SKM-1 (cell line): Measurements from ENCODE around the gene TEX261.

Source experiments
- DNase-seq: peaks from one replicate; lab custom pipeline; 2025; ENCODE audit not compliant: unreplicated experiment; lab: John Stamatoyannopoulos, UW

Gene TEX261

GRCh38 chr2:70982971-70983370 is 11.7 kb downstream of the TEX261 start:
- DNase-seq = no peak

- no peak for DNase-seq
Observed at GRCh38 chr2:70981866-70982810, 12.5 kb downstream of the TEX261 start.

GRCh38 chr2:70981421-70981820 is 13.3 kb downstream of the TEX261 start:
- no peak for DNase-seq

DNA sequence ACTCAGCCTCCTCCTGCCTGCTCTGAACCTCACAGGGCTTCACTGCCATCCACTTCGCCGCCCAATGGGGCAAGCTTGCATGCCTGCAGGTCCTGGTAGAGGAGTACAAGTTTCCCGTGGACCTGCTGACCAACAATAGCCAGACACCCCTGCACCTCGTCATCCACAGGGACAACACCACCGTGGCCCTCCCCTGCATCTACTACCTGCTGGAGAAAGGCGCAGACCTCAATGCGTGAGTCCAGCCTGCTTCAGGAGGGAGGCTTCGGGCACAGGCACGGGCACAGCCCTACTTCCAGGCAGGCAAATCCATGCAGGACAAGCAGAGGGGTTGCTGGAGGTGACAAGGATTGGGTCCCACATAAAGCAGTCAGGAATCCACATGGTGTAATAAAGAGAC is 15.0 kb downstream of the TEX261 start:
- DNase-seq = no peak

DNA sequence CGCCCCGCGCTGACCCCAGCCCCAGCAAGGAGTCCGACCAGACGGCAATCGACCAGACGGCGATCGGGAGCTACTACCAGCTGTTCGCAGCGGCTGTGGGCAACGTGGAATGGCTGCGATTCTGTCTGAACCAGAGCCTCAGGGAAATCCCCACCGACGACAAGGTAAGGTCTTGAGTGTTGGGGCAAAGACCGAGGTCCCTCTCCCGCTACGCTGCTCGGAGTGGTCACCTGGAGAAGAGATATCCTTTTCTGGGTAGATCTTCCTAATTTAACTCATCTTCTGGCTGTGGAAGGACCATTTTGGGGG is 15.5 kb downstream of the TEX261 start:
- DNase-seq = no peak

DNA sequence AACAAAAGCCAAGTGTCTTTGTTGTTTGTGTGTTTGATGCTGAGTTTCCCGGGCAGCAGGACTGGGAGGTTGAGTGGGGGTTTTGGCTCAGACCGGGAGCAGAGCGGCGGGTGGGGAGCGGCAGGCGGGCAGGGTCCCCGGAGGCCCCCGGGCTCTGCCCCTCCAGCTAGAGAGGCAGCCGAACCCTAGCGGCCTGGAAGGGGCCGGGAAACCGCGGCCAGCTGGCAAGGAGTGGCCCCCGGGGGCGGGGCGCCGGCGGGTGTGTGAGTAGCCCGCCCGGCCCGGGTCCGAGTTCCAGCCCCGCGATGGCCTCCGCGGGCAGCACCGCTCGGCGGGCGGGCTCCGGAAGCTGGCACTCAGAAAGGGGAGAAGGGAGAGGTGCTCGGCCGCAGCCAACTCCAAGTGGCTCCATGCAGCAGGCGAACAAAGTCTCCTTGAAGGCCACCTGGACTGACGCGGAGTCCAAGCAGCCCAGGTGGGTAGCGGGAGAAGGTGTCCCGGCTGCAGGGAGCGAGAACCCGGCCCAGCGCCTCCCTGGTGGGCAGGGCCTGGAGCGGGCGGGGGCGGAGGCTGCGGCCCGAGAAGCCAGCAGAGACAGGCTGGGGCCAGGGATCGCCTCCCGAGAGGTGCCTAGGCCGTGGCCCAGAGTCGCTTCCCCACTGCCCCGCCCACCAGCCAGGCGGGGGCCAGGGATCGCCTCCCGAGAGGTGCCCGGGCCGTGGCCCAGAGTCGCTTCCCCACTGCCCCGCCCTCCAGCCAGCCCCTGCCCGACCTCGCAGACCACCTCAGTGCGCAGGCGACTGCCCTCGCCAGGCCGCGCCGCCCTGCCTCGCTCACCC is 16.1 kb downstream of the TEX261 start, which contains the start of gene ANKRD53:
Gene ANKRD53, plus strand, starts transcription at position 290 of the 839 bp plus-strand sequence. Its CDS starts 16 bp downstream, at position 306.
- no peak for DNase-seq

- DNase-seq = no peak
Observed at GRCh38 chr2:70977605-70978205, 17.0 kb downstream of the TEX261 start.

GRCh38 chr2:70975237-70975636 is 19.4 kb downstream of the TEX261 start:
- DNase-seq = no peak

- DNase-seq = no peak
Observed at GRCh38 chr2:70974592-70974991, 20.1 kb downstream of the TEX261 start.

DNA sequence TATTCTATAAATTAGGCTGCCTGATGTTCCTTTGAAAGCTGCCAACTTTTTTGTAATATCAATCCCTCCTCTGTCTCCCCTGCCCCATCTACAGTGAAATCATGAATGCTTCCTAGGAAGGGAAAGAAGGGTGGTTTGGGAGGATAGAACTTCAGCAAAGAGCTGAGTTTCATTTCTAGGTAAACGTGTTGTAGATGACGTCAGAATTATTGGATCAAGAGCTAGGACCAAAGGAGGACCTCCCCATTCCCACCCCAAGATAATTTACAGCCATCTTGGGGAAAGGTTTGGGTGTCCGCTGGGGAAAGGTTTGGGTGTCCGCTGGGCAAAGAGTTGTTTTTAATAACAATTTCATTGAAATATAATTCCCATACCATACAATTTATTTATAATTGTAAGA is 27.5 kb downstream of the TEX261 start:
- DNase-seq = no peak

GRCh38 chr2:70966681-70967080 is 28.0 kb downstream of the TEX261 start:
- DNase-seq = no peak

GRCh38 chr2:70965506-70965905 is 29.2 kb downstream of the TEX261 start:
- DNase-seq = no peak

DNA sequence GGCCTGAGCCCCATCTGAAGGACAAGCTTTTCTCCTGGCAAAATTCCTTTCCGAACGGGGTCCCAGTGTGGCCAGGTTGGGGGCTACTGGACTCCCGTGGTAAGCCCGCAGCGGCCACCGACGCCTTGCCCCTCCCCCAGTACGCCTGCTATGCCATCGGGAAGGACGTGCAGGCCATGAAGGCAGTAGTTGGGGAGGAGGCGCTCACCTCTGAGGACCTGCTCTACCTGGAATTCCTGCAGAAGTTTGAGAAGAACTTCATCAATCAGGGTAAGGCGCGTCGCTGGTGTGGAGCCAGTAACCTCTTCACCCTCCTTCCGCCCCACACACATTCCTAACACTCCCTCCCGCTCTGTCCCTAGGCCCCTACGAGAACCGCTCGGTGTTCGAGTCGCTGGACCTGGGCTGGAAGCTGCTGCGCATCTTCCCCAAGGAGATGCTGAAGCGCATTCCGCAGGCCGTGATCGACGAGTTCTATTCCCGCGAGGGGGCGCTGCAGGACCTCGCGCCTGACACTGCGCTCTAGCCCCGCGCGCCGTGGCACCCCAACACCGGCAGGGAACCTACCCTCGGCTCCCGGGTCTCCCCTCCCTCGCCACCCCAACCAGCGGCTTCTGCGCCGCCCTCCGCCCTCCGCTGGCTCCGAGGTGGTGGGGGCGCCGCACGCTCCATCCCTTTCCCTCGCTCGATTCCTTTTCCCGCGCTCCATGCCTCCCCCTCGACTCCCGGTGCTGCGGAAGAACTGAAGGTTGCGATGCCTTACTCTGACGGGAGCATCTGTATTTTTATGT is 29.9 kb downstream of the TEX261 start:
- DNase-seq = no peak

- no peak for DNase-seq
Observed at GRCh38 chr2:70964133-70964532, 30.5 kb downstream of the TEX261 start.

DNA sequence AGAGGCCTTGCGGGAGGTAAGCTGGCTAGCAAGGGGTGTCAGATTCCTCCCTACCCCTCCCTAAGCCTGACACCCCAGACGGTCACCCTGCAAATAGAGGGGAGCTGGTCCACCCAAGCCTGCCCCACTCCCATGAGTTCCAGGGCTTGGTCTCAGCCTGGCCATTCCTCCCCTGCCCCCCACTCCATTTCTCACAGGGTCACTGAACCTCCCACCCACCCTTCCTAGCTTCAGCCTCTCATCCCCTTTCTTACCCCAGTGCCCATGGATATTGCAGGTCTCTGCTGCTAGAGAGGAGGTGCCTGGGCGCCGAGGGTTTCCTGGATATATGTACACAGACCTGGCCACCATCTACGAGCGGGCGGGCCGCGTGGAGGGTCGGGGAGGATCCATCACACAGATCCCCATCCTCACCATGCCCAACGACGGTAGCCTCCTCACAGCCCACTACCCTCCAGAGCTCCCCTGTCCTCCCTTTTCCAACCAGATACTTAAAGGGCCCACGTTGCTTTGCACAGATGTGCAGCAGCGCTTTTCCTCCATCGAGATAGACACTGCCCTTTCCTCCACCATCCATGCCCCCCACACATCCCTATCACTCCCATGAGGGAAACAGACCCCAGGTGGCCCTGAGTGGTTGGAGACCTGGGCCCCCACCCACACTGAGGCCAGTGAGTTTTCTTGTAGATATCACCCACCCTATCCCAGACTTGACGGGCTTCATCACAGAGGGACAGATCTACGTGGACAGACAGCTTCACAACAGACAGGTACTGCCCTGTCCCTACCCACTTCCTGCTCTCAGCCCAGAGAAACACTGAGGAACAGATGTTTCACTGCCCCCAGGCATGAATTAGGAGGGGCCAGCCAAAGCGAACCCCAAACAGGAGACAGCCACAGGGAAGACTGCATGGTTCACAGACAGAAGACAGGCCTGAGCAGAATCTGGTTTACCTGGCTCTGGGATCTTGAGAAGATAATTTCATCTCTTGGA is 31.5 kb downstream of the TEX261 start:
- DNase-seq = no peak

GRCh38 chr2:70962211-70962884 is 32.3 kb downstream of the TEX261 start:
- DNase-seq = no peak

- no peak for DNase-seq
Observed at GRCh38 chr2:70961648-70961994, 33.1 kb downstream of the TEX261 start.

GRCh38 chr2:70960833-70961647 is 33.6 kb downstream of the TEX261 start:
- DNase-seq = no peak
